Endothelial cell of umbilical vein (primary cell): ENCODE results near the gene MYOD1. TPM values are rescaled to one million over a fixed set of nuclear protein-coding genes. Genes with fewer than 3 reads are reported as not detected.

ENCODE experiments used
- BruUV-seq: library from RNA; stranded (reverse); fragments of 400-500 nt; replicated peaks from 2 replicates; lab custom pipeline; 2021; lab: Mats Ljungman, UMichigan
- CTCF ChIA-PET: fragments of 300-600, 350-600 bp; sonication (Branson Sonifier 250); formaldehyde crosslinking; loops from one replicate; lab custom pipeline; 2021; ENCODE audit warnings: antibody characterized with exemption, inconsistent platforms; lab: Charles Lee
- POLR2A ChIA-PET: fragments of 300-600, 350-600 bp; sonication (Branson Sonifier 250); formaldehyde crosslinking; loops from one replicate; lab custom pipeline; 2021; ENCODE audit warnings: antibody characterized with exemption, inconsistent platforms; lab: Charles Lee
- DNase-seq: peaks from one replicate; pipeline ENCODE4 v3.0.0-alpha.2; 2011; ENCODE audit warnings: low read depth, low spot score
- FAIRE-seq: peaks from 2 replicates; lab custom pipeline; 2011; peaks lifted over from hg19 to GRCh38; lab: Jason Lieb, UNC
- H2AFZ ChIP-seq: 2 replicates; pipeline ENCODE4 v1.6.0; 2012; ENCODE audit warnings: low read depth, low read length, control low read depth, inconsistent platforms
- H3K27ac ChIP-seq: 2 replicates; pipeline ENCODE4 v1.5.1; 2011; ENCODE audit warnings: low read depth, mild to moderate bottlenecking, control low read depth, low read length, moderate library complexity; ENCODE audit not compliant: insufficient read depth
- H3K27me3 ChIP-seq, 2 experiments: 2 replicates each; pipeline versions ENCODE4 v1.6.0 to v1.6.1; 2011; ENCODE audit warnings: low read length in 2 of 2, mixed read lengths in 1 of 2; ENCODE audit not compliant: control insufficient read depth in 2 of 2, insufficient read depth in 2 of 2
- H3K36me3 ChIP-seq, 2 experiments: 2 replicates in 1 of 2; 3 replicates in 1 of 2; pipeline ENCODE4 v1.5.1; 2011; ENCODE audit warnings: low read length in 2 of 2, mild to moderate bottlenecking in 1 of 2, moderate library complexity in 1 of 2; ENCODE audit not compliant: control insufficient read depth in 2 of 2, insufficient read depth in 2 of 2; ENCODE audit errors: extremely low read depth in 1 of 2
- H3K4me1 ChIP-seq: 3 replicates; pipeline ENCODE4 v1.5.1; 2011; ENCODE audit warnings: mild to moderate bottlenecking, low read length; ENCODE audit not compliant: control insufficient read depth, insufficient read depth; ENCODE audit errors: extremely low read depth
- H3K4me2 ChIP-seq: 2 replicates; pipeline ENCODE4 v1.6.1; 2011; ENCODE audit warnings: low read length, control low read depth, mixed read lengths; ENCODE audit not compliant: insufficient read depth
- H3K4me3 ChIP-seq, 3 experiments: fragments of 200-600 bp in 1 of 3; sonication (generic), shearing (Covaris generic) in 1 of 3; replicated peaks in 1 of 3; 2 replicates each; pipeline ENCODE4 v1.5.1; 2011 to 2016; ENCODE audit warnings: control low read depth in 3 of 3, low read length in 3 of 3, mild to moderate bottlenecking in 2 of 3, inconsistent platforms in 1 of 3, low read depth in 1 of 3, moderate library complexity in 1 of 3; ENCODE audit not compliant: insufficient read depth in 1 of 3
- H3K79me2 ChIP-seq: 2 replicates; pipeline ENCODE4 v1.6.0; 2012; ENCODE audit warnings: low read length, inconsistent platforms; ENCODE audit not compliant: control insufficient read depth, insufficient read depth
- H3K9ac ChIP-seq: replicated peaks from 2 replicates; pipeline ENCODE3; 2011; ENCODE audit warnings: low read length, control low read depth; ENCODE audit not compliant: insufficient read depth; ENCODE audit errors: extremely low read depth
- H3K9me1 ChIP-seq: replicated peaks from 3 replicates; pipeline ENCODE4 v1.6.0; 2011; ENCODE audit warnings: mild to moderate bottlenecking, low read length; ENCODE audit not compliant: control insufficient read depth, insufficient read depth; ENCODE audit errors: extremely low read depth
- H3K9me3 ChIP-seq: replicated peaks from 2 replicates; pipeline ENCODE4 v1.5.1; 2012; ENCODE audit warnings: low read length, inconsistent platforms; ENCODE audit not compliant: control insufficient read depth, insufficient read depth
- H4K20me1 ChIP-seq: replicated peaks from 2 replicates; pipeline ENCODE3; 2011; ENCODE audit warnings: mild to moderate bottlenecking, low read length; ENCODE audit not compliant: control insufficient read depth, insufficient read depth; ENCODE audit errors: extremely low read depth
- CTCF ChIP-seq, 2 donors: IDR thresholded peaks; 1 replicate in 1 of 2; 2 replicates in 1 of 2; pipeline ENCODE4 v1.5.1; 2011; ENCODE audit warnings: low read length in 2 of 2, mild to moderate bottlenecking in 2 of 2, moderate library complexity in 2 of 2, control low read depth in 1 of 2, inconsistent platforms in 1 of 2, low read depth in 1 of 2; ENCODE audit not compliant: insufficient read depth in 1 of 2; ENCODE audit errors: extremely low read depth in 1 of 2
- EZH2 ChIP-seq: IDR thresholded peaks from 2 replicates; pipeline ENCODE4 v1.6.1; 2012; ENCODE audit warnings: borderline replicate concordance, low read depth, mild to moderate bottlenecking, moderate library complexity, low read length, inconsistent platforms; ENCODE audit not compliant: severe bottlenecking
- FOS ChIP-seq: IDR thresholded peaks from 2 replicates; pipeline ENCODE4 v1.6.1; 2011; ENCODE audit warnings: mild to moderate bottlenecking, low read length, moderate library complexity, borderline replicate concordance; ENCODE audit not compliant: insufficient read depth
- GATA2 ChIP-seq: IDR thresholded peaks from 2 replicates; pipeline ENCODE4 v1.7.0; 2011; ENCODE audit warnings: low read depth, mild to moderate bottlenecking, moderate library complexity, mixed read lengths, low read length; ENCODE audit not compliant: insufficient read length, insufficient read depth
- JUN ChIP-seq: IDR thresholded peaks from 2 replicates; pipeline ENCODE4 v1.6.1; 2011; ENCODE audit warnings: borderline replicate concordance, low read depth; ENCODE audit not compliant: insufficient read length, insufficient read depth
- MAX ChIP-seq: IDR thresholded peaks from 2 replicates; pipeline ENCODE4 v1.6.1; 2011; ENCODE audit not compliant: insufficient read depth, insufficient read length
- MYC ChIP-seq: IDR thresholded peaks from one replicate; pipeline ENCODE4 v1.6.1; 2011; ENCODE audit warnings: mild to moderate bottlenecking, low read depth, low read length
- POLR2A ChIP-seq: IDR thresholded peaks from 2 replicates; pipeline ENCODE4 v1.6.1; 2012; ENCODE audit warnings: low read depth, mild to moderate bottlenecking, control low read depth, low read length
- POLR2AphosphoS5 ChIP-seq: IDR thresholded peaks from 2 replicates; pipeline ENCODE4 v1.6.1; 2012; ENCODE audit warnings: low read depth, mild to moderate bottlenecking, control low read depth, low read length, moderate library complexity; ENCODE audit not compliant: insufficient read depth
- dilution Hi-C: fragments of 300-500 bp; cut with MboI; formaldehyde crosslinking; loops from one replicate; pipeline ENCODE4 v1.15.0; 2019; ENCODE audit warnings: low sequenced_read_pairs; ENCODE audit not compliant: extremely low pct_ligation_motif_present
- intact Hi-C: fragments of 100-400 bp; cut with micrococcal nuclease; formaldehyde crosslinking; loops from one replicate; pipeline ENCODE4 v1.10.0; 2022
- polyA plus RNA-seq, 4 experiments: library from polyadenylated mRNA; depleted of rRNA in 3 of 4; stranded (reverse) in 3 of 4; unstranded in 1 of 4; fragments of >200 nt; gene quantifications; 2 replicates each; pipeline versions ENCODE4 v1.2.1 to v1.2.3, GENCODE V29; 2011 to 2012; ENCODE audit warnings: missing spikeins in 1 of 4
- total RNA-seq: library from RNA; stranded (reverse); gene quantifications from 2 replicates; pipeline ENCODE4 v1.2.3, GENCODE V29; 2021

The MYOD1 gene
- total and polyA plus RNA-seq, 2 donors (not counting 3 experiments of a cell fraction or from before 2014, with no cell fraction given), result not detected

GRCh38 chr11:17736930-17737817 lies 17.8 kb downstream of the MYOD1 start:
- Histone ChIP-seq H2AFZ (no peak overlapping the region), H3K27me3 (peaks cover 52 to 53% of the 10 kb centered on the region in 2 experiments), H3K4me1 (peaks cover 7% of the 10 kb centered on the region), H3K4me3 (no peak overlapping the region), H3K79me2 (no peaks in the 10 kb centered on the region), H3K9ac (no peak overlapping the region), H3K4me2 (no peak overlapping the region), H3K36me3 (no peaks in the 10 kb centered on the region), H3K27ac (no peak overlapping the region), H3K9me1 (no peaks in the 10 kb centered on the region), H3K9me3 (no peaks in the 10 kb centered on the region), H4K20me1 (no peaks in the 10 kb centered on the region)
- no TSS peak for BruUV-seq
- ChIA-PET POLR2A (no interaction called here), CTCF (interaction anchor here (1.5 kb wide), 1 partner anchor 242 kb away, joined by 5 read pairs; no protein-coding TSS in a partner anchor)
- FAIRE-seq (no peak), DNase-seq (no peak)
- intact Hi-C loops, result loop anchor here (5.0 to 10.0 kb wide), 2 partner anchors 245 to 368 kb away; partner anchors contain the start of gene SAAL1
- TF ChIP-seq GATA2, result no peak
- TF ChIP-seq CTCF (IDR thresholded peaks at IDR 0.05; ENCODE audit: extremely low read depth in 1 of 2, insufficient read depth in 1 of 2, low read depth in 1 of 2, low read length in 2 of 2), result no peak
- no peak for TF ChIP-seq EZH2
- TF ChIP-seq JUN, result no peak
- TF ChIP-seq MAX, result no peak
- TF ChIP-seq POLR2AphosphoS5, result no peak
- TF ChIP-seq POLR2A, result no peak
- no peak for TF ChIP-seq FOS
- TF ChIP-seq MYC, result no peak
- dilution Hi-C loops, result no loop called here
